Ovary (tissue), 9 donors: ENCODE results near the gene MASP2. TPM values are rescaled to one million over a fixed set of nuclear protein-coding genes. Genes with fewer than 3 reads are reported as not detected.
"Not testable (repeated sequence)": the region's sequence is repeated elsewhere in the genome, so short reads cannot be mapped to it uniquely, and the experiment has no call there.

Experiments used
- DNase-seq, 5 donors: peaks; one replicate each; pipeline ENCODE4 v3.0.0-alpha.2; 2019 to 2020
- H3K27ac ChIP-seq, 2 donors: fragments of 200-600 bp; one replicate each; pipeline versions ENCODE4 v1.5.1 to v1.8.0; 2019 to 2022
- H3K27me3 ChIP-seq: fragments of 200-600 bp; one replicate; pipeline ENCODE4 v1.8.0; 2022
- H3K36me3 ChIP-seq: fragments of 200-600 bp; sonication (generic); one replicate; pipeline ENCODE4 v1.5.1; 2019
- H3K4me1 ChIP-seq: one replicate; pipeline ENCODE4 v1.8.1; 2013; ENCODE audit warnings: mild to moderate bottlenecking, moderate library complexity; ENCODE audit not compliant: insufficient read depth
- H3K4me3 ChIP-seq: fragments of 200-600 bp; sonication (generic); one replicate; pipeline ENCODE4 v1.5.1; 2017
- H3K9me3 ChIP-seq, 2 donors: fragments of 200-600 bp in 1 of 2; sonication (generic) in 1 of 2; one replicate each; pipeline versions ENCODE4 v1.5.1 to v1.8.1; 2013 to 2019; ENCODE audit warnings: mild to moderate bottlenecking in 1 of 2, moderate library complexity in 1 of 2
- CTCF ChIP-seq, 3 donors: fragments of 450-650 bp in 2 of 3; fragments of 200-600 bp in 1 of 3; IDR thresholded peaks; one replicate each; pipeline versions ENCODE4 v1.5.1 to v1.8.0; 2016 to 2022; ENCODE audit warnings: antibody characterized with exemption in 3 of 3, mild to moderate bottlenecking in 1 of 3
- EP300 ChIP-seq: sonication (generic); formaldehyde crosslinking; IDR thresholded peaks from one replicate; pipeline ENCODE4 v1.6.1; 2017; ENCODE audit warnings: antibody characterized with exemption
- POLR2A ChIP-seq: fragments of 450-650 bp; IDR thresholded peaks from one replicate; pipeline ENCODE4 v1.6.1; 2017; ENCODE audit warnings: antibody characterized with exemption, mild to moderate bottlenecking, moderate library complexity
- WGBS, 3 donors: extraction: QIAGEN DNeasy Blood & Tissue Kit in 1 of 3; methylation state at CpG; one replicate each; pipeline versions ENCODE4 v1.1.5 to v1.1.7; 2013 to 2017; 5-methylcytosine and 5-hydroxymethylcytosine counted together
- intact Hi-C, 4 donors: fragments of 100-400 bp; cut with DNase I; formaldehyde crosslinking; loops; one replicate each; pipeline versions ENCODE4 v1.11.0 to v1.15.1; 2022 to 2023
- polyA plus RNA-seq, 2 donors: library from polyadenylated mRNA; stranded (reverse); fragments of 200-250 nt in 1 of 2; fragments of 350-450 nt in 1 of 2; fragmentation: Illumina TruSeq in 1 of 2; extraction: RNeasy Lipid Tissue Mini Kit (QIAGEN cat#74804) in 1 of 2; gene quantifications; one replicate each; pipeline ENCODE4 v1.2.3, GENCODE V29; 2013 to 2014
- total RNA-seq, 7 donors: library from RNA; depleted of rRNA in 2 of 7; stranded (reverse); fragments of >200 nt in 2 of 7; fragmentation: NEBNext Ultra II Directional in 3 of 7; extraction: Animal tissue kit (Norgen Biotek cat#: 25700) in 3 of 7; gene quantifications; one replicate each; pipeline versions ENCODE4 v1.1.0 to v1.2.4, GENCODE V29; 2016 to 2023
- donor health status: DM: no; HTN: no; CAD: no; lungs with moderate emphysema.
- donor health status: DM: no; HTN: no; CAD: no.
- donor health status: Bipolar disorder and iron deficiency.
- donor health status: DM: yes; HTN: yes; CAD: no.
- donor health status: DM: no; HTN: no; CAD: no.
- donor health status: DM: yes; HTN: yes; CAD: no.

MASP2 gene
- total and polyA plus RNA-seq, 9 donors: 0.08 to 0.10 TPM; not detected in 7

GRCh38 chr1:11051781-11052511, 4.9 kb upstream of the MASP2 start:
- Histone ChIP-seq H3K27me3 (no peaks in the 10 kb centered on the region), H3K4me1 (no peaks in the 10 kb centered on the region), H3K27ac (no peak overlapping the region), H3K9me3 (no peaks in the 10 kb centered on the region), H3K36me3 (no peaks in the 10 kb centered on the region), H3K4me3 (no peak overlapping the region)
- intact Hi-C loops: no loop called here
- 52 to 56% (median 56%) methylated on average over 19 of the region's 19 CpGs for WGBS, 3 donors
- TF ChIP-seq POLR2A (no peak), EP300 (no peak), CTCF (IDR thresholded peaks at IDR 0.05) (no peak)
- DNase-seq: peak in 1 of 5 donors; percentile 17

GRCh38 chr1:11051121-11051520, 4.1 kb upstream of the MASP2 start:
- WGBS, 3 donors: 85 to 90% (median 90%) methylated on average over 10 of the region's 10 CpGs

GRCh38 chr1:11046270-11046566, 821 bp downstream of the MASP2 start:
- intact Hi-C loops: no loop called here
- DNase-seq: no peak
- Histone ChIP-seq H3K4me1 (no peaks in the 10 kb centered on the region), H3K36me3 (no peaks in the 10 kb centered on the region), H3K9me3 (no peaks in the 10 kb centered on the region), H3K27me3 (no peaks in the 10 kb centered on the region), H3K4me3 (no peak overlapping the region), H3K27ac (no peak overlapping the region)
- TF ChIP-seq POLR2A (no peak), CTCF (IDR thresholded peaks at IDR 0.05) (no peak), EP300 (no peak)
- 77 to 90% (median 86%) methylated on average over 8 of the region's 8 CpGs for whole genome bisulfite sequencing, 3 donors

More at GRCh38 chr1:11051121-11051520, 4.1 kb upstream of the MASP2 start:
- H3K36me3 ChIP-seq, H3K4me1 ChIP-seq, H3K27me3 ChIP-seq, H3K4me3 ChIP-seq, H3K9me3 ChIP-seq, intact Hi-C loops, H3K27ac ChIP-seq: not testable (repeated sequence)
- peak in 1 of 5 donors; percentile 4 for DNase-seq

GRCh38 chr1:11045428-11046269, 1.4 kb downstream of the MASP2 start:
- TF ChIP-seq POLR2A: no peak
- no peak for TF ChIP-seq EP300
- no peak for TF ChIP-seq CTCF (IDR thresholded peaks at IDR 0.05)
- WGBS, 3 donors: 42 to 48% (median 48%) methylated on average over 32 of the region's 32 CpGs
- Histone ChIP-seq H3K4me1 (no peaks in the 10 kb centered on the region), H3K4me3 (no peak overlapping the region), H3K9me3 (no peaks in the 10 kb centered on the region), H3K27ac (no peak overlapping the region), H3K36me3 (no peaks in the 10 kb centered on the region), H3K27me3 (no peaks in the 10 kb centered on the region)
- peak in 1 of 5 donors; percentile 26 for DNase-seq
- intact Hi-C loops: no loop called here
